GM23248 (cell line): Measurements from ENCODE around the gene PSMD5. TPM values are rescaled to one million over a fixed set of nuclear protein-coding genes. Genes with fewer than 3 reads are reported as not detected.

ENCODE experiments used
- DNase-seq: peaks from one replicate; pipeline ENCODE4 v3.0.0-alpha.2; 2015
- H2AFZ ChIP-seq: fragments of 200-600 bp; sonication (generic); 2 replicates; pipeline ENCODE4 v1.6.1; 2016; ENCODE audit warnings: antibody characterized with exemption
- H3F3A ChIP-seq: fragments of 200-600 bp; sonication (generic); 2 replicates; pipeline ENCODE4 v1.6.1; 2016; ENCODE audit warnings: mild to moderate bottlenecking, antibody characterized with exemption, mixed run types; ENCODE audit not compliant: insufficient read depth
- H3K27ac ChIP-seq: fragments of 200-600 bp; sonication (generic); 2 replicates; pipeline ENCODE4 v1.5.1; 2016; ENCODE audit warnings: mild to moderate bottlenecking
- H3K27me3 ChIP-seq: fragments of 200-600 bp; sonication (generic); replicated peaks from 2 replicates; pipeline ENCODE4 v1.6.1; 2016; ENCODE audit warnings: mild to moderate bottlenecking; ENCODE audit not compliant: insufficient read depth
- H3K36me3 ChIP-seq: fragments of 200-600 bp; sonication (generic); 2 replicates; pipeline ENCODE4 v1.6.1; 2016; ENCODE audit warnings: low read depth, mild to moderate bottlenecking
- H3K4me1 ChIP-seq: fragments of 200-600 bp; sonication (generic); 2 replicates; pipeline ENCODE4 v1.6.1; 2016; ENCODE audit warnings: mild to moderate bottlenecking; ENCODE audit not compliant: insufficient read depth
- H3K4me2 ChIP-seq: fragments of 200-600 bp; sonication (generic); one replicate; pipeline ENCODE4 v1.6.1; 2016; ENCODE audit warnings: mild to moderate bottlenecking; ENCODE audit not compliant: unreplicated experiment
- H3K4me3 ChIP-seq: fragments of 200-600 bp; sonication (generic); 2 replicates; pipeline ENCODE4 v1.5.1; 2016; ENCODE audit warnings: mild to moderate bottlenecking
- H3K79me2 ChIP-seq: fragments of 200-600 bp; sonication (generic); 2 replicates; pipeline ENCODE4 v1.6.1; 2016; ENCODE audit warnings: mild to moderate bottlenecking; ENCODE audit not compliant: insufficient read depth
- H3K9ac ChIP-seq: fragments of 200-600 bp; sonication (generic); 2 replicates; pipeline ENCODE4 v1.6.1; 2016; ENCODE audit warnings: mild to moderate bottlenecking
- H3K9me2 ChIP-seq: fragments of 200-600 bp; sonication (generic); 2 replicates; pipeline ENCODE4 v1.6.1; 2016; ENCODE audit warnings: mixed run types, mild to moderate bottlenecking, moderate library complexity; ENCODE audit not compliant: insufficient read depth
- H3K9me3 ChIP-seq: fragments of 200-600 bp; sonication (generic); one replicate; pipeline ENCODE4 v1.6.1; 2017; ENCODE audit warnings: low read depth
- H4K20me1 ChIP-seq: fragments of 200-600 bp; sonication (generic); 2 replicates; pipeline ENCODE4 v1.6.0; 2016; ENCODE audit not compliant: insufficient read depth
- EZH2 ChIP-seq: fragments of 200-600 bp; sonication (generic); IDR thresholded peaks from 2 replicates; pipeline ENCODE4 v1.6.1; 2018; ENCODE audit warnings: antibody characterized with exemption, mild to moderate bottlenecking; ENCODE audit not compliant: insufficient read depth, poor library complexity, severe bottlenecking
- EZH2phosphoT487 ChIP-seq: fragments of 200-600 bp; sonication (generic); IDR thresholded peaks from 2 replicates; pipeline ENCODE4 v1.6.1; 2018; ENCODE audit warnings: antibody characterized with exemption, moderate library complexity, mild to moderate bottlenecking, low read depth; ENCODE audit not compliant: insufficient read depth
- WGBS, 2 experiments: methylation state at CpG; one replicate each; pipeline ENCODE4 v1.1.6; 2015 to 2017; ENCODE audit warnings: low lambda C conversion rate in 2 of 2, low coverage in 1 of 2; ENCODE audit errors: missing lambda C conversion rate in 2 of 2; 5-methylcytosine and 5-hydroxymethylcytosine counted together
- in situ Hi-C: fragments of 300-500 bp; cut with MboI; formaldehyde crosslinking; loops from 2 replicates; pipeline ENCODE4 v1.15.0; 2020
- polyA plus RNA-seq: library from polyadenylated mRNA; unstranded; fragments of >200 nt; fragmentation: Nextera tagmentation; extraction: Ambion mirVana; gene quantifications from 2 replicates; pipeline ENCODE4 v1.2.1, GENCODE V29; 2016
- total RNA-seq: library from RNA; depleted of rRNA; stranded (reverse); fragments of >200 nt; shearing (Covaris generic); gene quantifications from 2 replicates; pipeline ENCODE4 v1.2.3, GENCODE V29; 2014

The PSMD5 gene
- total and polyA plus RNA-seq, 2 experiments from 2014 or later, result 37.2 to 43.3 TPM

DNA sequence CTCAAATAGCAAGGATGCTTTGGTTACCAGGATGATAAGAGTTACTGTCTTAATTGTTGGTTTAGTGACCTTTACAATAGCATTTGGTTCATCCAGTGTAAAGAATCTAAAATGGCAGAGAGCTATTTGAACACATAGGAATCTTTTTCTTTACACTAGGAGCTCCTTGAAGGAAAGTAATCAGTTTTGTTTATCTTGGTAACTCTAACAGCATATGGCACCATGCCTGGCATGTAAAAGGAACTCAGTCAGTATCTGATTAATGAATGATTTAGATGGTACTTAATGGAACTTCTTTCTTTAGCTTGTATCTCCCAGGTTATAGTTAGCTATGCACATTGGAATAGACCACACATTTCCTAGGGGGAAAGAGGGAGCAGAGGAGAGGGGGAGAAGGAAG lies 9.9 kb downstream of the PSMD5 start:
- Histone ChIP-seq H3K9ac (no peak overlapping the region), H3K9me2 (no peaks in the 10 kb centered on the region), H3K79me2 (peaks cover 53% of the 10 kb centered on the region), H3F3A (peaks cover 17% of the 10 kb centered on the region), H4K20me1 (no peaks in the 10 kb centered on the region), H3K4me1 (peaks cover 8% of the 10 kb centered on the region; the same call in 1 of the 2 replicates), H3K4me3 (no peak overlapping the region), H3K27me3 (no peaks in the 10 kb centered on the region), H3K27ac (no peak overlapping the region), H3K9me3 (no peaks in the 10 kb centered on the region), H2AFZ (no peak overlapping the region), H3K4me2 (no peak overlapping the region), H3K36me3 (peaks cover 34% of the 10 kb centered on the region)
- TF ChIP-seq EZH2, result no peak
- no peak for DNase-seq
- in situ Hi-C loops, result no loop called here

DNA sequence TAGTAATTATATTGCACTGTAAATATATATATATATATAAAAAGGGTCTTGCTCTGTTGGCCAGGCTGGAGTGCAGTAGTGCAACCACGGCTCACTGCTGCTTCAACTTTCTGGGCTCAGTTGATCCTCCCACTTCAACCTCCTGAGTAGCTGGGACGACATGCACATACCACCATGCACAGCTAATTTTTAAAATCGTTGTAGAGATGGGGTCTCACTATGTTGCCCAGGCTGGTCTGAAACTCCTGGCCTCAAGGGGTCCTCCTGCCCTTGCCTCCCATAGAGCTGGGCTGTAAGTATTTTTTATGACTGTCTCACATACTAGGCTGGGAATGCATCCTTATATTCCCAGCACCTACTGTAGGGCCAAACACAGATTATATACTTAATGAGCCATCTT lies 11.9 kb downstream of the PSMD5 start:
- Histone ChIP-seq H3K36me3 (peaks cover 49% of the 10 kb centered on the region), H3K4me3 (no peak overlapping the region), H2AFZ (no peak overlapping the region), H4K20me1 (no peaks in the 10 kb centered on the region), H3K27me3 (no peaks in the 10 kb centered on the region), H3K9ac (no peak overlapping the region), H3K4me2 (no peak overlapping the region), H3K9me2 (no peaks in the 10 kb centered on the region), H3K4me1 (peaks cover 8% of the 10 kb centered on the region; the same call in 1 of the 2 replicates), H3K9me3 (no peaks in the 10 kb centered on the region), H3K27ac (no peak overlapping the region), H3F3A (peaks cover 17% of the 10 kb centered on the region), H3K79me2 (peaks cover 33% of the 10 kb centered on the region)
- DNase-seq, result no peak
- no peak for TF ChIP-seq EZH2
- no peak for TF ChIP-seq EZH2phosphoT487
- in situ Hi-C loops, result no loop called here
- WGBS, 2 experiments, result 98 to 100% methylated on average over 3 of the region's 3 CpGs

GRCh38 chr9:120830151-120830550 lies 12.6 kb downstream of the PSMD5 start:
- no peaks in the 10 kb centered on the region for H3K9me2 ChIP-seq
- no peak for TF ChIP-seq EZH2
- TF ChIP-seq EZH2phosphoT487, result no peak
- H4K20me1 ChIP-seq, result no peaks in the 10 kb centered on the region
- H3K27me3 ChIP-seq, result no peaks in the 10 kb centered on the region
- WGBS, 2 experiments, result 50 to 53% methylated on average over 3 of the region's 3 CpGs
- H3K27ac ChIP-seq, result peak overlapping the region; percentile 30
- in situ Hi-C loops, result no loop called here
- peak overlapping the region; percentile 5 for H3K4me2 ChIP-seq
- peaks cover 26% of the 10 kb centered on the region for H3K79me2 ChIP-seq
- no peak overlapping the region for H3K4me3 ChIP-seq
- H3K36me3 ChIP-seq, result peaks cover 53% of the 10 kb centered on the region
- H2AFZ ChIP-seq, result no peak overlapping the region
- no peaks in the 10 kb centered on the region for H3K9me3 ChIP-seq
- H3K9ac ChIP-seq, result 0 out of 2 replicates have a peak overlapping the region, but pooled peaks have one; percentile 10
- peak; percentile 46 for DNase-seq
- H3K4me1 ChIP-seq, result peaks cover 8% of the 10 kb centered on the region; the same call in 1 of the 2 replicates
- peaks cover 17% of the 10 kb centered on the region for H3F3A ChIP-seq

GRCh38 chr9:120829650-120830049 lies 13.1 kb downstream of the PSMD5 start:
- peaks cover 52% of the 10 kb centered on the region for H3K36me3 ChIP-seq
- H3K4me2 ChIP-seq, result no peak overlapping the region
- no peaks in the 10 kb centered on the region for H3K27me3 ChIP-seq
- peaks cover 8% of the 10 kb centered on the region; the same call in 1 of the 2 replicates for H3K4me1 ChIP-seq
- H4K20me1 ChIP-seq, result no peaks in the 10 kb centered on the region
- H3F3A ChIP-seq, result peaks cover 17% of the 10 kb centered on the region
- H3K27ac ChIP-seq, result peak overlapping the region; percentile 30; the same call in 1 of the 2 replicates
- H3K4me3 ChIP-seq, result no peak overlapping the region
- H3K79me2 ChIP-seq, result peaks cover 21% of the 10 kb centered on the region
- no peaks in the 10 kb centered on the region for H3K9me2 ChIP-seq
- WGBS, 2 experiments, result 91 to 95% methylated on average over 1 of the region's 1 CpG
- H3K9me3 ChIP-seq, result no peaks in the 10 kb centered on the region
- DNase-seq, result no peak
- no peak for TF ChIP-seq EZH2
- TF ChIP-seq EZH2phosphoT487, result no peak
- in situ Hi-C loops, result no loop called here
- no peak overlapping the region for H2AFZ ChIP-seq
- H3K9ac ChIP-seq, result no peak overlapping the region

DNA sequence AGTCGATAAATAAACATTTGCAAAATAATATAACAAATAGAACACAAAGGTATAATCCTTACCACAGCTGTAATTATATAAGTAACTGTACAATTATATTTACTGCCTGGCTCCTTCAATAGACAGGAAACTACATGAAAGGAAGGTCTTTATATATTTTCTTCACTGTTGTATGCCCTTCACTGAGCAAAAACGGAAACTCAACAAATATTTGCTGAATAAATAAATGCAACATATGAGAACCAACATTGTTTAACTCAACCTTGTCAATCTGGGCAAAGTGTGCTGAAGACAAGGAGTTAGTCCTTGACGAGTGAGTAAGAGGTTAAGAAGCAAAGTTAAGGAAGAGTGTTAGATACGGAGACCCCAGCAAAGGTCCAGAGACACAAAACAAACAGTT lies 22.6 kb downstream of the PSMD5 start:
- Histone ChIP-seq H3K4me3 (no peak overlapping the region), H3K9me2 (no peaks in the 10 kb centered on the region), H3K4me2 (no peak overlapping the region), H2AFZ (no peak overlapping the region), H3K79me2 (no peaks in the 10 kb centered on the region), H3K27ac (no peak overlapping the region), H3K9me3 (no peaks in the 10 kb centered on the region), H3K27me3 (no peaks in the 10 kb centered on the region), H3F3A (peaks cover 33% of the 10 kb centered on the region; the same call in 1 of the 2 replicates), H3K36me3 (peaks cover 69% of the 10 kb centered on the region), H4K20me1 (no peaks in the 10 kb centered on the region), H3K9ac (no peak overlapping the region), H3K4me1 (no peaks in the 10 kb centered on the region)
- WGBS, 2 experiments, result 95 to 99% methylated on average over 4 of the region's 4 CpGs
- no peak for DNase-seq
- in situ Hi-C loops, result no loop called here
- TF ChIP-seq EZH2phosphoT487, result no peak
- no peak for TF ChIP-seq EZH2
